Stomach (tissue), 4 donors: Measurements from ENCODE around the gene TRPV3.

Experiments
- EP300 ChIP-seq: sonication (generic); formaldehyde crosslinking; IDR thresholded peaks from one replicate; pipeline ENCODE4 v1.6.1; 2017; ENCODE audit warnings: antibody characterized with exemption
- POLR2A ChIP-seq, 4 donors: fragments of 450-650 bp; IDR thresholded peaks; one replicate each; pipeline ENCODE4 v1.6.1; 2016; ENCODE audit warnings: antibody characterized with exemption in 4 of 4, control low read depth in 2 of 4, mild to moderate bottlenecking in 1 of 4, moderate library complexity in 1 of 4
- TF ChIP-seq, protein P1 (sequence below), 7 experiments: fragments of 450-650 bp in 4 of 7; fragments of 200-600 bp in 3 of 7; sonication (generic) in 3 of 7; IDR thresholded peaks; one replicate each; pipeline ENCODE4 v1.5.1; 2016 to 2019; ENCODE audit warnings: antibody characterized with exemption in 7 of 7, control low read depth in 2 of 7, mild to moderate bottlenecking in 1 of 7

DNA sequence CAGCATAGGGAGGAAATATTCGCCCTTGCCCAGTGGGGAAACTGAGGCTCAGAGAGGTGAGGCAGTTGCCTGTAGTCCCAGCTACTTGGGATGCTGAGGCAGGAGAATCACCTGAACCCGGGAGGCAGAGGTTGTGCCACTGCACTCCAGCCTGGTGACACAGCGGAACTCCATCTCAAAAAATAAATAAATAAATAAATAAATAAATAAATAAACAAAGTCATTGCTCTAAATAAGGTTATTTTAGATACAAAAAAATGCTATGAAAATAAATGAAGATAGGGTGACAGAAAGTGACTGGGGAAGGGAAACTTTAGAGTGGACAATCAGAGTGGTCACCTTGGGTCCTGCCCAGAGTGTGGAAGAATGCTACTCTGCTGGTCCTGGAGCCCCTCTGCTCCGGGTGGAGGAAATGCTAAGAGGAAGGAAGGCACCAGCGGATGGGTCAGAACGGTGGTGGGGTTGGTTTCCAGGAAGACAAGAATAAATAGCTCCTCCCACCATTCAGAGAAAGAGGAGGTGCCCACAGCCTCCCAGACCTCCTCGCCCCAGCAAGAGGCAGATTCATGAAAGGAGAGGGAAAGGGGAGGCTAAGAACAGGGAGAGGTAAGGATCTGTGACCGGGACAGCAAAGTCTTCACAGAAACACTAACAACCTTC lies 17.6 kb downstream of the TRPV3 start:
- no peak for TF ChIP-seq EP300
- TF ChIP-seq POLR2A (IDR thresholded peaks at IDR 0.05) = no peak
- TF ChIP-seq, protein P1, sequence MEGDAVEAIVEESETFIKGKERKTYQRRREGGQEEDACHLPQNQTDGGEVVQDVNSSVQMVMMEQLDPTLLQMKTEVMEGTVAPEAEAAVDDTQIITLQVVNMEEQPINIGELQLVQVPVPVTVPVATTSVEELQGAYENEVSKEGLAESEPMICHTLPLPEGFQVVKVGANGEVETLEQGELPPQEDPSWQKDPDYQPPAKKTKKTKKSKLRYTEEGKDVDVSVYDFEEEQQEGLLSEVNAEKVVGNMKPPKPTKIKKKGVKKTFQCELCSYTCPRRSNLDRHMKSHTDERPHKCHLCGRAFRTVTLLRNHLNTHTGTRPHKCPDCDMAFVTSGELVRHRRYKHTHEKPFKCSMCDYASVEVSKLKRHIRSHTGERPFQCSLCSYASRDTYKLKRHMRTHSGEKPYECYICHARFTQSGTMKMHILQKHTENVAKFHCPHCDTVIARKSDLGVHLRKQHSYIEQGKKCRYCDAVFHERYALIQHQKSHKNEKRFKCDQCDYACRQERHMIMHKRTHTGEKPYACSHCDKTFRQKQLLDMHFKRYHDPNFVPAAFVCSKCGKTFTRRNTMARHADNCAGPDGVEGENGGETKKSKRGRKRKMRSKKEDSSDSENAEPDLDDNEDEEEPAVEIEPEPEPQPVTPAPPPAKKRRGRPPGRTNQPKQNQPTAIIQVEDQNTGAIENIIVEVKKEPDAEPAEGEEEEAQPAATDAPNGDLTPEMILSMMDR (IDR thresholded peaks at IDR 0.05) = no peak
